Activated CD4-positive, alpha-beta T cell treated with anti-CD3 and anti-CD28 coated beads for 4 hours (primary cell): ENCODE results near the gene GAPT.

Experiments used
- DNase-seq, 2 donors: peaks; one replicate each; pipeline ENCODE4 v3.0.0-alpha.2; 2020

Gene GAPT

GRCh38 chr5:58462154-58462553, 29.1 kb upstream of the GAPT start:
- no peak for DNase-seq

- DNase-seq: peak; percentile 13 to 53
Observed at GRCh38 chr5:58462623-58463230, 28.5 kb upstream of the GAPT start.

GRCh38 chr5:58466939-58467338, 24.3 kb upstream of the GAPT start:
- DNase-seq: peak in 1 of 2 donors; percentile 9

- no peak for DNase-seq
Observed at GRCh38 chr5:58469896-58470295, 21.3 kb upstream of the GAPT start.

GRCh38 chr5:58475404-58475803, 15.8 kb upstream of the GAPT start:
- no peak for DNase-seq

- no peak for DNase-seq
Observed at GRCh38 chr5:58477760-58478376, 13.4 kb upstream of the GAPT start.

- no peak for DNase-seq
Observed at GRCh38 chr5:58481066-58481676, 10.1 kb upstream of the GAPT start.

- DNase-seq: no peak
Observed at GRCh38 chr5:58481828-58482227, 9.4 kb upstream of the GAPT start.

- no peak for DNase-seq
Observed at GRCh38 chr5:58482536-58482935, 8.7 kb upstream of the GAPT start.

GRCh38 chr5:58484505-58484904, 6.7 kb upstream of the GAPT start:
- DNase-seq: no peak

- no peak for DNase-seq
Observed at GRCh38 chr5:58486290-58486689, 4.9 kb upstream of the GAPT start.

GRCh38 chr5:58490402-58491050, 709 bp upstream of the GAPT start:
- DNase-seq: no peak

- no peak for DNase-seq
Observed at GRCh38 chr5:58493141-58493540, 1.9 kb downstream of the GAPT start.

- DNase-seq: no peak
Observed at GRCh38 chr5:58496488-58496887, 5.3 kb downstream of the GAPT start.

- DNase-seq: no peak
Observed at GRCh38 chr5:58497386-58497785, 6.2 kb downstream of the GAPT start.

- no peak for DNase-seq
Observed at GRCh38 chr5:58497921-58498320, 6.7 kb downstream of the GAPT start.

- no peak for DNase-seq
Observed at GRCh38 chr5:58498340-58498942, 7.2 kb downstream of the GAPT start.

- no peak for DNase-seq
Observed at GRCh38 chr5:58499231-58499630, 8.0 kb downstream of the GAPT start.

GRCh38 chr5:58499941-58500340, 8.7 kb downstream of the GAPT start:
- DNase-seq: no peak

GRCh38 chr5:58501778-58502417, 10.7 kb downstream of the GAPT start:
- DNase-seq: no peak

GRCh38 chr5:58503390-58504046, 12.3 kb downstream of the GAPT start:
- DNase-seq: no peak

- no peak for DNase-seq
Observed at GRCh38 chr5:58504766-58505165, 13.5 kb downstream of the GAPT start.

GRCh38 chr5:58505502-58505901, 14.3 kb downstream of the GAPT start:
- no peak for DNase-seq
